HG03280 (cell line): ENCODE results near the gene MYO3A.
"Not testable (repeated sequence)": the region's sequence is repeated elsewhere in the genome, so short reads cannot be mapped to it uniquely, and the experiment has no call there.

Experiments
- ATAC-seq: cut with Tn5 transposase; IDR thresholded peaks from one replicate; pipeline ENCODE4 v1.9.1; 2021; ENCODE audit warnings: mild to moderate bottlenecking, moderate library complexity; ENCODE audit not compliant: unreplicated experiment

MYO3A gene

GRCh38 chr10:26081459-26081858 is 147.4 kb downstream of the MYO3A start:
- ATAC-seq, result no peak

DNA sequence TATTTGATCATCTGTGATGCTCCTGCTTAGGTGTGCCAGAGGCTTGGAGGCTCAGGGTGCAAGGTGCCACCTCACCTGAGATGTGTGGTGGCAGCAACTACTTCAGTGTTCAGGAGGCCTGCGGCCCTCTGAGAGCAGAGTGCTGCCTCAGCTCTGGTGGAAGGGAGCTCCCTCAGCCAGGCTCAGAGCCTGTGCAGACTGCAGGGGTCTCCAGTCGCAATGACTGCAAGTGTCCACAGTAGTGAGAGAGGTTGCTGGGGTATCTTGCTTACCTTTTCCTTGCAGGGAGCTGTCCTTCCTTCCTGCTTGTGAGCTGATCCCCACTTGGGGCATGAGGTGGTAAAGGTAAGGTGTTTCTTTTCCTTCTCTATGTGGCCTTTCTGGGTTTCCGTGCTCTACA is 151.5 kb downstream of the MYO3A start:
- ATAC-seq, result no peak

DNA sequence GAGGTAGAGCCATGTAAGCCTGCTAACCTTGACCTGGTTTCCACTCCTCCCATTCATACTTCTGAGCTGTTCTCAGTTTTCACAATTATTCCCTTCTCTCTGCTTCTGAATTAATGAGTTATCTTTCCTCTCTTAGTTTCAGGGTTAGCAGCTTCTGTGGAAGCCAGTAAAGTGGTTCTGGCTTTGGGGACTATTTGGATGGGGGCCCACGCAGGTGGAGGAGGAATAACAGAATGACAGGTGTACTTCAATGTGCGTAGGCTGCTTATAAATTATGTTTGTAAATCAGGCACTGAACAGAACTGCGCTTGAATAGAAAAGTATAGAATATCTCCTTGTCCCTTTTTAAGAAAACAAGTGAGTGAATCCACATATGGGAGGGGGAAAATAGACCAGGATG is 153.6 kb downstream of the MYO3A start:
- no peak for ATAC-seq

- ATAC-seq, result no peak
Measured at GRCh38 chr10:26090026-26090425, 156.0 kb downstream of the MYO3A start.

DNA sequence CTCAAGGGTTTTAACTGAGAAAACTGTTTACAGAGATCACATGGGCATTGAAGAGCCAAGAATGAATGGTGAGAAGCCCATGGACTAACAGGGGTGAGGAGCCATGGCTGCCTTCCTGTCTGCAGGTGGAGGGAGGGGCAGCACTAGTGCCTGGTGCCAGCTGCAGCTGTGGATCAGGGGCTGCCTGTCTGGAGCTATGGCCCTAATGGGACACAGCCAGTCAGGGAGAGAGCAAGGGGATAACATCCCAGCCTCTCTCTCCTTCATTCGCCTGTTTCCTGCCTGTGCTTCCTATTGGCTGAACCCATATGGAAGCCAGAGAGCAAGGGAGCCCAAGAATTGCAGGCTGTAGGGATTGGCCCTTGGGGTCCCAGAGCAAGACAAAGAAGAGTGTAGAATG is 156.7 kb downstream of the MYO3A start:
- ATAC-seq, result no peak

DNA sequence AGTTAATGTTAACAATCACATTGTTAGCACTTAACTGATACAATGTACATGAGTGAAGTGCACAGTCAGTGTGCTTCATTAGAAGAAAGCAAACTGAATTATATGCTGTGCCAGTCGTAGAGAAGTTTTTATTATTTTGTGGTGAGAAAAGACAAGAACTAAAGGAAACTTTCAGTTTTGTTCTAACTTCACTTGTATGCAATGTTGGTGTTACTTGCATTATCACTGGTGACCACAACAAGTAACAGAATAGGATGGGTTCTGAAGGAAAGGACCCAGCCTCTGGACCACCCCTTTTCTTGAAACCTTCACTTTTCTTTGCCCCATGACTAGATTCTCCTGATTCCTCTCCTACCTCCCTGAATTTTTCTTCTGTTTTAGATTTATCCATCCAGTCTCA is 159.2 kb downstream of the MYO3A start:
- no peak for ATAC-seq

DNA sequence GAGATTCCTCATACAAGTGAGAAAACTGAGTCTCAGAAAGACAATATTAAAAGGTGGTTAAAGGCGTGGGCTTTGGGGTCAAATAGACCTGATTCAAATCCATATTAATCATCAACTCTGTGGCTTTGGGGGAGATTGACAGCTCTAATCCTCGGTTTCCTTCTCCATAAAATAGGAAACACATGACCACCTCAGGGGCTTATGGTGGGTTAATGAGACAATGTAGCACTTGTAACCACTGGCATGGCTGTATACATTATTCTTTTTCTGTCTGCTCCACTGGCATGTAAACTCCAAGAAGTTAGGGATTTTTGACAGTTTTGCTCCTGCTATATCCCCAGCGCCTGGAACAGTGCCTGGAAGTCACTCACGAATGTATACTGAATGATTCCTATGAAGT is 161.8 kb downstream of the MYO3A start:
- no peak for ATAC-seq

- not testable (repeated sequence) for ATAC-seq
Measured at GRCh38 chr10:26097549-26097948, 163.5 kb downstream of the MYO3A start.

GRCh38 chr10:26112532-26112931 is 178.5 kb downstream of the MYO3A start:
- ATAC-seq, result no peak

DNA sequence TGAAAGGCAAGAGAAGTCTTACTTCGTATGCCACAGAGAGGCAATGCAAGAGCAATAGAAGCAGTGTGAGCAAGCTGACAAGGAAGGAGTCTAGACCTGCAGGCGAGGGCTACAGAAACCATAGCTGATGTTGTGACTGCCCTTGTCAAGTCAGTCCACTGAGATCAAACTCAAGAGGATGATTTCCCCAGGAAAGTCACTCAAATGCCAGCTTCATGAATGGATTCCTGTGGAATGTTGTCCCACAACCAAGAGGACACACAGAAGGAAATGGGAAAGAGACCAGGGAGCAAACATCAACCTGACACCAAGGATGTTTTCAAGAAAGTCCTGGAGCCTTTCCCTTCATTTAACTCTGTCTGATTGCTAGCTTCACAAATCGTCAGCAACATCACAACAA is 204.6 kb downstream of the MYO3A start:
- ATAC-seq, result no peak

DNA sequence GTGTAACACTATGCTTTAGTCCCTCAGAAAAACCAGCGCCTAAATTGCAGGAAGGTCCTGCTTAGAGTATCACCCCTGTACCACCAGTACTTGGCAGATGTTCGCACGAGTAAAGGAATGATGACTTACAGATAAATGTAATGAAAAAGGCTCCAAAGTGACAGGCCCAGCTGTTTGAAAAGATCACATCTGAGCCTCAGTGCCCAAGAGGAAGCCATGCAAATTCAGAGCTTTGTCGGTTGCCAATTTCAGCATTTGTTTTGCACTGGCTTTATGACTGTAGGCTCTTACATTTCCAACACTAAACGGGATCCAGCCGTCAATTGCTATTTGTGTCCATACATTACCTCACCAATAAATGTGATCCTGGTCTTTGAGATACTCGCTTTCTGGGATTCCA is 222.0 kb downstream of the MYO3A start:
- no peak for ATAC-seq

DNA sequence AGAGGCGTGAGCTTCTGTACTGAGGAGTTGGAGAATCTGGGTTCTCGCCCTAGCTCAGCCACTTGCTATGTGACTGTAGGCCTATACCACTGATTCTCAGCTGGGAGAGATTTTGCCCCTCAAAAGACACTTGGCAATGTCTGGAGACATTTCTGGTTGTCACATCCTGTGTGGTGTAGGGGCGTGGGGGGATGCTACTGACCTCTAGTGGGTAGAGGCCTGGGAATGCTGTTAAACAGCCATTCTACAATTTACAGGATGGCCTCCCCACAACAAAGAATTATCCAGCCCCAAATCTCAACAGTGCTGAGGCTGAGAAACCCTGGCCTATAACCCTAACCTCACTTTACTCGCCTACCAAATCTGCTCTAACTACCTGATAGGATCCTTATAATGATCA is 223.7 kb downstream of the MYO3A start:
- ATAC-seq, result no peak

DNA sequence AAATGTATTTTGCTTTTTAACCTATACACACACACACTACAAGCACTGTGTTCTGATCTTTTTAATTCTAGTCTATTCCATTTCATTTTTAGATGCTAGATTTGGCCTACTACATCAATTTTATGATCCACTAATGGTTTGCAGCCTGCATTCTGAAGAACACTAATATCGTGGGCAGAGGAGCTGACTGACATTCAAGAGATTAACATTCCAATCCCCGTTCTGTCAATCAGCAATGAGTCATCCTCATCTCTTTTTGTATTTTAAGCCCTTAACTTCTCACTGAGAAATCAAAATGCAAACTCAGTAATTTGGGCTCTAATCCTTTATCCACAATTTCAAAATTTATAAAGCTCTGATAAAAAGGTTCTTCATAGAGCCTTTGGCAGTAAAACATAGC is 235.4 kb downstream of the MYO3A start:
- no peak for ATAC-seq

DNA sequence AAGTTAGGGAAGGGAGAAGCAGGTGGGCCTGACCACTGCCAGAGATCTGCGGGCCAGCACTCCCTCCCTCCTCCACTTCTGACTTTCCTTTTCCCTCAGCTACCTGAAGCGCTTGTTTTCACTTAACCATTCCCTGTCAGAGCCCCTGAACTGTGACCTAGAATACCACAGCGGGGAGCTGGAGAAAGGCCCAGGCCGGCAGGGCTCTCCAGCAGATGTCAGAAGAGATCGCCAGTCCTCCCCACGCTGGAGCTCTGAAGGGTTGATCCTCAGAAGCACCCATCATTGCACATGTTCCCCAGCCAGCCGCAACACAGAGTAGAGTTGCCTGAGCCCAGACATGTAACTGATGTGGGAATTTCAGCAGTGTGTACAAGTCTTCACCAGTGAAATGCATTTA is 238.1 kb downstream of the MYO3A start:
- ATAC-seq, result no peak

DNA sequence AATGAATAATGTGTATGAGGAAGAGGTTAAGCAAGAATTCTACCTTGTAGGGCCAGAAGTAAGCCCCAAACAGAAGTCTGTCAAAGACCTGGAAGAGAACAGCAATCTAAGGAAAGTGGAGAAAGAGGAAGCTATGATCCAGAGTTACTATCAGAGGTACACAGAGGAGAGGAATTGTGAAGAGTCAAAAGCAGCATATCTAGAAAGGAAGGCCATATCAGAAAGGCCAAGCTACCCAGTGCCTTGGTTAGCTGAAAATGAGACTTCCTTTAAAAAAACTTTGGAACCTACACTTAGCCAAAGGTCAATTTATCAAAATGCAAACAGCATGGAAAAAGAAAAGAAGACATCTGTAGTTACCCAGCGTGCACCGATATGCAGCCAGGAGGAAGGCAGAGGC is 239.8 kb downstream of the MYO3A start:
- no peak for ATAC-seq

- ATAC-seq, result no peak
Measured at GRCh38 chr10:26177341-26177740, 243.3 kb downstream of the MYO3A start.

DNA sequence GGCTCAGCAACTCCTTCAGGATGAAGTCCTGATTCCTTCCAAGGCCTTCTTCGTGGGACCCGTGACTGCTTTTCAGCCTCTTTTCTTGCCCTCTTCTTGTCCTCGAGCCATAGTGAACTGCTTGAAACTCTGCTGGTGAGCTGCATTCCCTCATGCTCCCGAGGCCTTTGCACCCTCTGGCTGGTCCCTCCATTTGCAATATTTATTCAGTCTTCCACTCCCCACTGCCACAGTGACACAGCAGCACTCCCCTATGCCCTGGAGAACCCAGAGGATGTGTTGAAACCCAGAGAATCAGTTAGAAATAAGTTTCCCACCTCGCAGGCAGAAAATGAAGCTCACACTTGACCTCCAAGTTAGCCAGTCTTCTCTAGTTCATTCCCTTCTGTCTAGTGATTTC is 260.2 kb downstream of the MYO3A start:
- no peak for ATAC-seq

GRCh38 chr10:26197248-26197647 is 263.2 kb downstream of the MYO3A start:
- ATAC-seq, result no peak

GRCh38 chr10:26198119-26198518 is 264.1 kb downstream of the MYO3A start:
- ATAC-seq, result no peak

DNA sequence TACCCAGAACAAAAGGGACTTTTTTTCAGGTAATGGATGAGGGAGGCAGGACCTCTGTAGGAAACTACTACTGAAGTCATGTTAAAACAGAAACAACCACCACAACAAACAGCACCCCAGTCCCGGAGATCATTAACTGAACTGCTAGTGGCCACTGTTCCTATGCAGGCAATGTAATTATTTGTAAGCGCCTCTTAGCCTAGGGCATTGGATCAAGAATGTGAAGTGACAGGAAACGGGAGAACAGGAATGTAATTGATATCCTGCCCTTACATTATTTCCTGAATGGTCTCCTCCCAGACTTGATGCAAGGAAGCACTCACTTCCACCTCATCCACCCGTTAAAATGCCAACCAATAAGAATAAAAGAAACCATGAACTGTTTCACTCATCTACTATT is 265.8 kb downstream of the MYO3A start:
- no peak for ATAC-seq

DNA sequence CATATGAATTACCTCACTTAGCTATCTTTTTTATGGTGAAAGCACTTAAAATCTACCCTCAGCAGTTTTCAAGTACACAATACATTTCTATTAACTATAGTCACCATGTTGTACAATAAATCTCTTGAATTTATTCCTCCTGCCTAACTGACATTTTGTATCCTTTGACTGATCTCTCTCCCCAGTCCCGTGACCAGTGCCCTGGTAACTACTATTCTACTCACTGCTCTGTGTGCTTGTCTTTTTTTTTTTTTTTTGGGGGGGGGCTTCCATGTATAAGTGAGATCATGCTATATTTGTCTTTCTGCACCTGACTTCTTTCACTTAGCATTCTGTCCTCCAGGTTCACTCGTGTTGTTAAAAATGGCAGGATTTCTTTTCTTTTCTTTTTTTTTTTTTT is 271.2 kb downstream of the MYO3A start:
- ATAC-seq, result no peak

DNA sequence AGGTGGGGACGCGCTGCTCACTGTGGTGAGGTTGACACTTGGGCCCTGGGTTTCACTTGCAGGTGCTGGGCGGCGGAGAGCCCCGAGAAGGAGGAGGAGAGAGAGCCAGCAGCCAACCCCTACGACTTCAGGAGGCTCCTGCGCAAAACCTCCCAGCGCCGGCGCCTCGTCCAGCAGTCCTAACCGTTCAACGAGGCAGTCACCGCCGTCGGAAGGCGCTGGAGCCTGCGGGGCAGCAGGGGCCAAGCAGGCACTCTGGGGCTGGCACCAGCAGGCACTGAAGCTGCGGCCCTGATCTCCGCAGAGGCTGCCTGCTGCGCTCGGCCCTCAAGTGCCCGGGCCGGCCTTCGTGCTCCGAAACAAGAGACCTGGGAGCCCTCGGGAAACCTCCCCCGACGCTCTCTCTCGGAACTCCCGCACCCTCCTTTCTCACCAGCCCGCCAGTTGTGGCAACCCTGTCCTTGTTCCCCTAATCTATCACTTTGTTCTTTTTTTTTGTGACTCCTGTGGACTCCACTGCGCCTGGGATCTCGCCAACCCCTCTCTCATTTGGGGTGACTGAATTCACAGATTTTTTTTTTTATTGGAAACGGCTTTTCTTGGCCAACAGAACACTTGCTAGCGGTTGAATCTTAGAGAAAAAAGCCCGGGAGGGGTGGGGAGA is 277.9 kb downstream of the MYO3A start:
- no peak for ATAC-seq

GRCh38 chr10:26212511-26212910 is 278.5 kb downstream of the MYO3A start:
- no peak for ATAC-seq
